ENCODE measurements around the gene SYT13. TPM values are rescaled to one million over a fixed set of nuclear protein-coding genes. Genes with fewer than 3 reads are reported as not detected.

The SYT13 gene
- total RNA-seq, 4 donors from 2014 or later = 0.21 to 0.44 TPM; not detected in 2

- no peak overlapping the region for H3K4me3 ChIP-seq
- no peaks in the 10 kb centered on the region for H3K9me3 ChIP-seq
- DNase-seq (ENCODE audit: low spot score in 2 of 2) = no peak
- H3K4me1 ChIP-seq = no peaks in the 10 kb centered on the region
- no peak overlapping the region for H3K27ac ChIP-seq
- TF ChIP-seq EP300 (IDR thresholded peaks at IDR 0.05) = no peak
- TF ChIP-seq POLR2A (IDR thresholded peaks at IDR 0.05) = no peak
- TF ChIP-seq, protein P1, sequence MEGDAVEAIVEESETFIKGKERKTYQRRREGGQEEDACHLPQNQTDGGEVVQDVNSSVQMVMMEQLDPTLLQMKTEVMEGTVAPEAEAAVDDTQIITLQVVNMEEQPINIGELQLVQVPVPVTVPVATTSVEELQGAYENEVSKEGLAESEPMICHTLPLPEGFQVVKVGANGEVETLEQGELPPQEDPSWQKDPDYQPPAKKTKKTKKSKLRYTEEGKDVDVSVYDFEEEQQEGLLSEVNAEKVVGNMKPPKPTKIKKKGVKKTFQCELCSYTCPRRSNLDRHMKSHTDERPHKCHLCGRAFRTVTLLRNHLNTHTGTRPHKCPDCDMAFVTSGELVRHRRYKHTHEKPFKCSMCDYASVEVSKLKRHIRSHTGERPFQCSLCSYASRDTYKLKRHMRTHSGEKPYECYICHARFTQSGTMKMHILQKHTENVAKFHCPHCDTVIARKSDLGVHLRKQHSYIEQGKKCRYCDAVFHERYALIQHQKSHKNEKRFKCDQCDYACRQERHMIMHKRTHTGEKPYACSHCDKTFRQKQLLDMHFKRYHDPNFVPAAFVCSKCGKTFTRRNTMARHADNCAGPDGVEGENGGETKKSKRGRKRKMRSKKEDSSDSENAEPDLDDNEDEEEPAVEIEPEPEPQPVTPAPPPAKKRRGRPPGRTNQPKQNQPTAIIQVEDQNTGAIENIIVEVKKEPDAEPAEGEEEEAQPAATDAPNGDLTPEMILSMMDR (IDR thresholded peaks at IDR 0.05) = no peak
- peaks cover 0 to 8% of the 10 kb centered on the region in 2 donors for H3K27me3 ChIP-seq
- WGBS, 2 donors = 69 to 71% methylated on average over 7 of the region's 7 CpGs
- H3K36me3 ChIP-seq = no peaks in the 10 kb centered on the region
These were observed 35.0 kb upstream of the SYT13 start for GRCh38 chr11:45321031-45321595.

GRCh38 chr11:45320371-45320770 is 34.2 kb upstream of the SYT13 start:
- Histone ChIP-seq H3K27me3 (peaks cover 0 to 5% of the 10 kb centered on the region in 2 donors), H3K4me3 (no peak overlapping the region), H3K27ac (no peak overlapping the region), H3K36me3 (no peaks in the 10 kb centered on the region), H3K9me3 (no peaks in the 10 kb centered on the region), H3K4me1 (no peaks in the 10 kb centered on the region)
- DNase-seq (ENCODE audit: low spot score in 2 of 2) = no peak
- 84 to 92% methylated on average over 4 of the region's 4 CpGs for WGBS, 2 donors
- no peak for TF ChIP-seq EP300 (IDR thresholded peaks at IDR 0.05)

- 78 to 100% methylated on average over 1 of the region's 1 CpG for WGBS, 2 donors
- Histone ChIP-seq H3K9me3 (no peaks in the 10 kb centered on the region), H3K4me1 (no peaks in the 10 kb centered on the region), H3K27ac (no peak overlapping the region), H3K36me3 (no peaks in the 10 kb centered on the region), H3K4me3 (no peak overlapping the region), H3K27me3 (peaks cover 0 to 13% of the 10 kb centered on the region in 2 donors)
- no peak for DNase-seq (ENCODE audit: low spot score in 2 of 2)
- TF ChIP-seq EP300 (IDR thresholded peaks at IDR 0.05) (no peak), POLR2A (IDR thresholded peaks at IDR 0.05) (no peak)
- TF ChIP-seq, protein P1 (IDR thresholded peaks at IDR 0.05) = no peak
These were observed 32.9 kb upstream of the SYT13 start for GRCh38 chr11:45319077-45319476.

- DNase-seq (ENCODE audit: low spot score in 2 of 2) = no peak
- TF ChIP-seq, protein P1 (IDR thresholded peaks at IDR 0.05) = no peak
- TF ChIP-seq POLR2A (IDR thresholded peaks at IDR 0.05) = no peak
- no peak for TF ChIP-seq EP300 (IDR thresholded peaks at IDR 0.05)
- no peak overlapping the region for H3K27ac ChIP-seq
- WGBS, 2 donors = 87 to 97% methylated on average over 2 of the region's 2 CpGs
- H3K4me1 ChIP-seq = no peaks in the 10 kb centered on the region
- no peaks in the 10 kb centered on the region for H3K36me3 ChIP-seq
- no peaks in the 10 kb centered on the region for H3K9me3 ChIP-seq
- H3K4me3 ChIP-seq = no peak overlapping the region
- peaks cover 0 to 16% of the 10 kb centered on the region in 2 donors for H3K27me3 ChIP-seq
These were observed 32.4 kb upstream of the SYT13 start for GRCh38 chr11:45318516-45318915.

DNA sequence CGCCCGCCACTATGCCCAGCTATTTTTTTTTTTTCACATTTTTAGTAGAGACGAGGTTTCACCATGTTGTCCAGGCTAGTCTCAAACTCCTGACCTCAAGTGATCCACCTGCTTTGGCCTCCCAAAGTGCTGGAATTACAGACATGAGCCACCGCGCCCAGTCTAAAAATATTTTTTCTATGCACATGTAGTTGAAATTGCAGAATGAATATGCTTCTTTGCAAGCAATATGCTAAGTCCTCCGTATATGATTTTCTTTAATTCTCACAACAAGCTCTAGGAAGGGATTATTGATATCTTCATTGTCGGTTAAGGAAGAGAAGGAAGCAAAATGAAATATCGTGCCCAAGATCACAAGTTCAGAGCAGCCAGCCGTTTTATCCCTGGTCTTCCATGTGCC is 30.1 kb upstream of the SYT13 start:
- no peak for DNase-seq (ENCODE audit: low spot score in 2 of 2)
- no peak overlapping the region for H3K4me3 ChIP-seq
- H3K27ac ChIP-seq = no peak overlapping the region
- TF ChIP-seq POLR2A (IDR thresholded peaks at IDR 0.05) (no peak), EP300 (IDR thresholded peaks at IDR 0.05) (no peak)
- WGBS, 2 donors = 82 to 84% methylated on average over 9 of the region's 9 CpGs
- H3K9me3 ChIP-seq = no peaks in the 10 kb centered on the region
- H3K4me1 ChIP-seq = no peaks in the 10 kb centered on the region
- H3K27me3 ChIP-seq = peaks cover 0 to 12% of the 10 kb centered on the region in 2 donors
- no peaks in the 10 kb centered on the region for H3K36me3 ChIP-seq

DNA sequence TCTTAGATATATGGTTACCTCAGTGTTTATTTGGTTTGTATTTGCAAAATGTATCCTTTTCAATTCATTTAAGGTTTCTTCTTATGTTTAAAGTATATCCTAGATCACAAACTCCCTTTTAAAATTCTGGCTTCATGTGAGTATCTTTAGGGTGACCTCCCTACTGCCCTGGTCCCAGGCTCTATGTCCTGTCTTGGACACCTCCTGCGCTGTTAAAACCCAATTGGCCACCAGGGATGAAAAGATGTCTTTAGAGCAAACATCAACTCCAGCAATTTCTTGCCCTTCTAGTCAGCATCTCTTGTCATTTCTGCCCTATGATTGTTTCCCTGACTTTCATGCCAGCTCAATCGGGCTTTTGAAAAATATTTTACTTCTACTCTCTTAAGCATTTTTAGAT is 28.8 kb upstream of the SYT13 start:
- Histone ChIP-seq H3K27me3 (peaks cover 0 to 12% of the 10 kb centered on the region in 2 donors), H3K36me3 (no peaks in the 10 kb centered on the region), H3K9me3 (no peaks in the 10 kb centered on the region), H3K4me1 (no peaks in the 10 kb centered on the region), H3K27ac (no peak overlapping the region), H3K4me3 (no peak overlapping the region)
- TF ChIP-seq, protein P1 (IDR thresholded peaks at IDR 0.05) = no peak
- TF ChIP-seq EP300 (IDR thresholded peaks at IDR 0.05) (no peak), POLR2A (IDR thresholded peaks at IDR 0.05) (no peak)
- WGBS, 2 donors = 74 to 78% methylated on average over 2 of the region's 2 CpGs
- DNase-seq (ENCODE audit: low spot score in 2 of 2) = no peak

All from tibial nerve (tissue), 4 donors.